GM18502 (cell line): ENCODE data around the gene GBGT1.

Source experiments
- ATAC-seq: cut with Tn5 transposase; IDR thresholded peaks from one replicate; pipeline ENCODE4 v1.9.1; 2021; ENCODE audit warnings: mild to moderate bottlenecking; ENCODE audit not compliant: unreplicated experiment, poor library complexity

The GBGT1 gene

DNA sequence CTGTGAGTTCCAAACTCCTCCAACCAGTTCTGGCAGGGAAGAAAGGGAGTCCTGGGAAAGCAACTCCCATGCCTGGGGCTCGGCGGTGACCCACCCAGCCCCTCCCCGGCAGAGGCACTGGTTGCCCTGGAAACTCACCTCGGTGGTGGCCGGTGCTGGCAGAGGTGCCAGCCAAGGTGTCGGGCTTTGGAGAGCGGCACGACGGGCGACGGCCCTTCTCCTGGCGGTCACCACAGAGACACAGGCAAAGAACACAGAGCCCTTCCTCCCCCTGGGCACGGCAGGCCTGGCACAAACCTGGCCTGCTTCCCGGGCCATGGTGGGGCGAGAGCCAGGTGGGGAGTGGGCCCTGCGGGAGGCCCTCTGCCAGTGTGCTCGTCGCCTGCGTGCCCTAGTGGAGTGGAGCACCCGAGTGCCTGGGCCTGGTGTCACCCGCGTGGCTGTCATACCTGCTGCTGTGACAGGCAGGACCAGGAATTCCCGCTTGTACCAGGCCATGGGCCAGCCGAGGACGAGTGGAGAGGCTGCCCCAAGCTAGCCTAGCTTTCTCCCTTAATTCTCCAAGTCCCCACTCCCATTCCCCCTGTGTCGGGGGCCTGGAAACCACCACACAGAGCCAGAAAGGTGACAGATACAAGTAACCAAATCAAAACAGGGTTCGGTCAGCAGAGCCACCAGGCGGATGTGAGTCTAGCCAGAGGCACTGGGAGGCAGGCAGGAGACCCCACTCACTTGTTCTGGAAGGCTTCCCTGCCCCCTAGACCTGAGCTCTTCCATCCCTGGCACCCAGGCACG is 34.5 kb downstream of the GBGT1 start:
- no peak for ATAC-seq

DNA sequence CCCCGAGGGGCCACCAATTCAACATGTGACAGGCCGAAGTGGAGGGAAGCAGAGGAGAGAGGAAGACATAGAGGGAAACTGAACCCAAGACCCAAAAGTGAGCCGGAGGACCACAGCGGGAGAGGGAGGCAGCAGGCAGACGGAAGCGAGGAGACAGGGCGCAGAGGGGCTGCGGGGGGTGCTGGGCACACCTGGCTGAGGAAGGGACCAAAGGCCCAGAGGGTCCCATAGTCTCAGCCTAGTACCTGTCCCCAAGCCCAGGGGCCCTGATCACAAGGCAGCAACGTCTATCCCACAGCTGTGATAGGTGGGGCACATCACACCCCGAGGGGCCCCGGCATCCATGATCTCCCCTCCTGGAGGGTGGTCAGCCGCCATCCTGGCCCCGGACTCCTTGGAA is 35.6 kb downstream of the GBGT1 start:
- ATAC-seq: no peak

DNA sequence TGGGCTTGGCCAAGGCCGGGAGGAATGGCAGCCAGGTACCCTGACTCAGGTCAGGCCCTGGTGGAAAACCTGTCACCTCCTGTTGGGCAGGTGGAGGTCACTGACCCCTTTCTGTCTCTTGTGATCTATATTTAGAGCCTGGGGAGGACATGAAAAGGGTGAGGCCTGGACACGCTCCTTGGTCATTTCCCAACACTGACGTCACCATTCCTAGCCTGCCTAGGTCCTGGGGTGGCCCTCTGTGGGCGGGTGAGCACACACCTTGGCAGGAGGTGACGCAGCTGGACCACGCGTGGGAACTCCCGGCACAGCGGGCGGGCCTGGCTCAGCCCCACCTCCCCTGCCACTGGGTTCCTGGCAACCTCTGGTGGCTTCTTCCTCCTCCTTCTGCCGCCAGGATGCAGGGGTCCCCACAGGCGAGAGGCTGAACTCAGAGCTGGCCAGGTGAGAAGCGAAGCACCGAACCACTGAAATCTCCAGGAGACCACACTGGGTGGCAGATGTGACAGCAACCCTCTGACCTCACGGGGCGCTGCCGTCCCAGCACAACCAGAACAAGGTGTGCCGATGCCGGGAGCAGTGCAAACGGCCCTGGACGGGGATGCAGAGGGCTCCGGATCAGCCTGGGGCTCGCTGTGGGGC is 36.3 kb downstream of the GBGT1 start:
- no peak for ATAC-seq

- ATAC-seq: no peak
Observed at GRCh38 chr9:133126697-133127339, 36.9 kb downstream of the GBGT1 start.

GRCh38 chr9:133125941-133126696 is 37.6 kb downstream of the GBGT1 start:
- ATAC-seq: peak; percentile 42

- no peak for ATAC-seq
Observed at GRCh38 chr9:133124907-133125275, 38.8 kb downstream of the GBGT1 start.

DNA sequence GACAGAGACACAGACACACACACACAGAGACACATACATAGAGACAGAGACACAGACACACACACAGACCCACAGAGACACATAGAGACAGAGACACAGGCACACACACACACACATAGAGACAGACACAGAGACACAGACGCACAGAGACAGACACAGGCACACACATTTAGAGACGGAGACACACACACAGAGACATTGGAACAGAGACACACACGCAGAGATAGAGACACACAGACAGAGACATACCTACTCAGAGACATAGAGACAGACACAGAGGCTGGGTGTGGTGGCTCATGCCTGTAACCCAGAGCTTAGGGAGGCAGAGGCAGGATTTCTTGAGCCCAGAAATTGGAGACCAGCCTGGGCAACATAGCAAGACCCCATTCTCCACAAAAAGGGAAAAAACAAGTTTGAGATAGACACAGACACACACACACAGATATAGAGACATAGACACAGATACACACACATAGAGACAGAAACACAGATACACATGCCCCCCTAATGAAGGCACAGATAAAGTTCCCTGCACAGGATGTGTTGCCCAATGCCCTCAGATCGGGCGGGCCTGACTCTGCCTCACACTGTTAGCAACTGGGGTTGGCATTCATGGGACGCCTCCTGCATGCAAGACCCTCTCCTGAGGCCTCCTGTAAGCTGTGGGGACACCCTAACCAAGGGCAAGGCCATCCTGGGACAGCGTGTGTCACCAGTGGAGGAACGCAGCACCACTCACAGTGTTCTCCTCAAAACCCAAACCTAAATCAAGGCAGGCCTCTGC is 39.4 kb downstream of the GBGT1 start:
- no peak for ATAC-seq

DNA sequence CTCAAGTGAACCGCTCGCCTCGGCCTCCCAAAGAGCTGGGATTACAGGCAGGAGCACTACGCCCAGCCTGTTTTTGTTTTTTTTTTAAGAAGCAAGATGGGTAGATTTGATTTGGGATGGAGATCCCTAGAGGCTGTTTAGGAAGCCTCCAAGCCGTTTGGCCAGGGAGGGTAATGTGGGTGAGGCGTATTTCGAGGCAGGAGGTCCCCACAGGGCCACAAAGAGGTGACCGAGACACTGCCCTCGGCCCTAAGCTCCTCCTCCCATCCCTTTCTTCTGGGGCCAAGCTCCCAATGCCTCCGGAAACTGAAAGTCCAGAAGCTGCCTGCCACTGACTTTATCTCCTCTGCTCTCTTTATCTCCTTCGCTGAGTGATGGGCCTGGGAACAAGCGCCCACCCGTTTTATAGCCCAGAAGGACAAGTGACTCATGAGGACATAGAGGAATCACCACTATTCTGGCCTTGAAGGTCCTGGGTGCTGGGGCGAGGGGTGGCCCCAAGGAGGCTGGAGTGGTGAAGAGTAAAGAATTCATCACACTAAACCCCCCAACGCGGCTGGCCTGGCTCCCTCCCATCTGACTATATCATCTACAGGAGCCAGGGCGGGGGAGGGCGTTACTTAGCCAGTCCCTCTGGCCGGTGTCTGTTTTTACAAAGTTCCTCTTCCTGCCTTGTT is 40.6 kb downstream of the GBGT1 start:
- ATAC-seq: no peak

DNA sequence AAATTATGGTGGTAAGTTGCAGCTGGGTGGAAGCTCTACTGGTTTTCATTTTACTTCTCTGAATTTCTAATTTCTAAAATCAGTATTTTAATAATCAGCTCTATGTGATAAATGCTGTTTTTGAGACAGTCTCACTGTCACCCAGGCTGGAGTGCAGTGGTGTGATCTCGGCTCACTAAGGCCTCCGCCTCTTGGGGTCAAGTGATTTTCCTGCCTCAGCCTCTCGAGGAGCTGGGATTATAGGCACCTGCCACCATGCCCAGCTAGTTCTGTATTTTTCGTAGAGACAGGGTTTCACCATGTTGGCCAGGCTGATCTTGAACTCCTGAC is 41.1 kb downstream of the GBGT1 start:
- ATAC-seq: no peak

GRCh38 chr9:133121915-133122550 is 41.7 kb downstream of the GBGT1 start:
- no peak for ATAC-seq

- ATAC-seq: peak; percentile 63
Observed at GRCh38 chr9:133121198-133121914, 42.4 kb downstream of the GBGT1 start, which contains the start of gene RALGDS. TSS of gene RALGDS (minus strand) at chr9:133121240. CDS start at chr9:133121154, 86 bp downstream.

- no peak for ATAC-seq
Observed at GRCh38 chr9:133120501-133121197, 43.1 kb downstream of the GBGT1 start.

- no peak for ATAC-seq
Observed at GRCh38 chr9:133119846-133120500, 43.7 kb downstream of the GBGT1 start.

GRCh38 chr9:133119103-133119845 is 44.4 kb downstream of the GBGT1 start:
- ATAC-seq: no peak

GRCh38 chr9:133118568-133118967 is 45.1 kb downstream of the GBGT1 start:
- no peak for ATAC-seq

DNA sequence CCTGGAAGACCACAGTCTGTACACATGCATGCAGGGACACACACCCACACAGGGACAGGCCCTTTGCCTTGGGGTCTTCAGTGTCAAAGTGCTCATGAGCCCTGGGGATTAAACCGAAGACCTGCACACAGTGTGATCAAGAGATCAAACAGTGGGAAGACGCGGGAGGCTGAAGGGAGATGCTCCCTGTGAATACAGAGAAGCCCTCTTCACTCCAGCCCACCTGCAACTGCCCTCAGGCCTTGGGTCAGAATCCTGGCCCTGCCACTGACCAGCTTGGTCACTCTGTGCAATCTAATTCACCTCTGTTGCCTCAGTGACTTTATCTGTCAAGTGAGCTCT is 45.6 kb downstream of the GBGT1 start:
- no peak for ATAC-seq
